ENCODE results near the gene KSR2. TPM values are rescaled to one million over a fixed set of nuclear protein-coding genes. Genes with fewer than 3 reads are reported as not detected.
"Not testable (repeated sequence)": the region's sequence is repeated elsewhere in the genome, so short reads cannot be mapped to it uniquely, and the experiment has no call there.

KSR2 gene
- total RNA-seq, 1 donor from 2014 or later = 0.25 TPM

DNA sequence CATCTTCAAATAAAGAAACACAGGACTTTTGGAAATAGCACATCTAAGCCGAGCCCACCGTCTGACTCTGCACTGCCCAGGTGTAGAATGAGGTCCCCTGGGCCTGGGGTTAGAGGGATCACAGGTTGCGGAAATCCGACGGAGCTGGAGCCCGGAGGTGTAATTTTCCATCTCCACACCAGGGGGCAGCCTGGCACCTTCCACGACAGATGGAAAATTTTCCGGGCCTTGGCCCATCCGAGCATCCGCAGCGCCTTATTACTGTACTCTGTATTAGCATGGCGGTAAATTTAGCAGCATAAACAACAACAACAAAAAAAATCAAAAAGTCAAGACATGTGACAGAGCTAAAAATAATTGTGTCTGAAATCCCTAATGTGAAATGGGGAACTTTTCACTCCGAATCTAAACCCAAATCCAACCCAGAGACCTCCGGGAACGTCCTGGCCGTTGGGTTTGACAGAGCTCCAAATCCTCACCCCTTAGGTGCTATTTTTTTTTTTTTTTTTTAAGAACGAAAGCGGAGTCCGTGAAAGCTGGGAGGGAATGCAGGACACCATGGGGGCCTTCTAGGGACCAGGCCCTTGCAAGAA is 93.9 kb downstream of the KSR2 start:
- Histone ChIP-seq H3K4me1 (no peaks in the 10 kb centered on the region), H3K4me3 (no peak overlapping the region), H3K36me3 (no peaks in the 10 kb centered on the region), H3K27ac (no peak overlapping the region), H3K27me3 (no peaks in the 10 kb centered on the region), H3K9me3 (no peaks in the 10 kb centered on the region)
- intact Hi-C loops (cut with DNase I) = no loop called here
- DNase-seq (ENCODE audit: extremely low spot score in 2 of 2) = no peak
- TF ChIP-seq POLR2AphosphoS5 (IDR thresholded peaks at IDR 0.05; ENCODE audit: insufficient read depth in 1 of 2, low read depth in 1 of 2) = no peak
- TF ChIP-seq, protein P1, sequence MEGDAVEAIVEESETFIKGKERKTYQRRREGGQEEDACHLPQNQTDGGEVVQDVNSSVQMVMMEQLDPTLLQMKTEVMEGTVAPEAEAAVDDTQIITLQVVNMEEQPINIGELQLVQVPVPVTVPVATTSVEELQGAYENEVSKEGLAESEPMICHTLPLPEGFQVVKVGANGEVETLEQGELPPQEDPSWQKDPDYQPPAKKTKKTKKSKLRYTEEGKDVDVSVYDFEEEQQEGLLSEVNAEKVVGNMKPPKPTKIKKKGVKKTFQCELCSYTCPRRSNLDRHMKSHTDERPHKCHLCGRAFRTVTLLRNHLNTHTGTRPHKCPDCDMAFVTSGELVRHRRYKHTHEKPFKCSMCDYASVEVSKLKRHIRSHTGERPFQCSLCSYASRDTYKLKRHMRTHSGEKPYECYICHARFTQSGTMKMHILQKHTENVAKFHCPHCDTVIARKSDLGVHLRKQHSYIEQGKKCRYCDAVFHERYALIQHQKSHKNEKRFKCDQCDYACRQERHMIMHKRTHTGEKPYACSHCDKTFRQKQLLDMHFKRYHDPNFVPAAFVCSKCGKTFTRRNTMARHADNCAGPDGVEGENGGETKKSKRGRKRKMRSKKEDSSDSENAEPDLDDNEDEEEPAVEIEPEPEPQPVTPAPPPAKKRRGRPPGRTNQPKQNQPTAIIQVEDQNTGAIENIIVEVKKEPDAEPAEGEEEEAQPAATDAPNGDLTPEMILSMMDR (IDR thresholded peaks at IDR 0.05) = peak; percentile 61 to 68 (median 64)
- TF ChIP-seq POLR2A (IDR thresholded peaks at IDR 0.05) = no peak

DNA sequence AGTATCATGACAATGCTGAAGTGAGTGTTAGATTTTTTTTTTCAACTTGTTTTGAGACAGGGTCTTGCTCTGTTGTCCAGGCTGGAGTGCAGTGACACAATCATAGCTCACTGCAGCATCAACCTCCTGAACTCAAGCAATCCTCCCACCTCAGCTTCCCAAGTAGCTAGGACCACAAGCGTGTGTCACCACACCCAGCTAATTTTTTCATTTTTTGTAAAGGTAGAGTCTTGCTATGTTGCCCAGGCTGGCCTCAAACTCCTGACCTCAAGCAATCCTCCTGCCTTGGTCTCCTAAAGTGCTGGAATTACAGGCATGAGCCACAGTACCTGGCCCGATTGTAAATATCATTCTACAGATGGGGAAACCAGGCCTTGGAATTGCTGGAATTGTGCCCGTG is 94.6 kb downstream of the KSR2 start:
- H3K36me3 ChIP-seq; H3K27me3 ChIP-seq; DNase-seq (ENCODE audit: extremely low spot score in 2 of 2); H3K9me3 ChIP-seq; H3K4me1 ChIP-seq; intact Hi-C loops (cut with DNase I); H3K4me3 ChIP-seq; H3K27ac ChIP-seq: not testable (repeated sequence)

DNA sequence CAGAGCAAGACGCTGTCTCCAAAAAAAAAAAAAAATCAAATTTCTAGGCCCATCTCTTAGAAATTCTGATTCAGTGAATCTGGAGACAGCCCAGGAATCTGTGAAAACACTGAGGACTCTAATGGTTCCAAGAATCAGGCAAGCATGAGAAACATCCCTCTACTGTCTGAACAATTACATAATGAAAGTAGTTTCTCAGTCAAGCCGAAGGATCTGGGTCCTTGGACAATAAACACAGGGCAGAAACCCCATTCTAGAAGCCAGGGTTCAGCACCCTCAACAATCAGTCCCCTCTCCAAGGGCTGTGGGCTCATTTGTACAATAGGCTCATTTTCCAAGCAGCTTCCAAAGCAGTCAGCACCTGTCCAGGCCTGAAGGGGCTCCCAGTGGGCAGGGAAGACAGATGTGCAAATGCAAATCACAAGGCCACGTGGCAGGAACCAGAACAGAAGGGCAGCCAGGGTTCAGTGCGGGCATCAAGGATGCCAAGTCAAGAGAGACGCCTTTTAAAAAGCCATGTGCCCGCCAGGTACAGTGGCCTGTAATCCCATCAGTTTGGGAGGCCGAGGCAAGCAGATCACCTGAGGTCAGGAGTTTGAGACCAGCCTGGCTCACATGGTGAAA is 96.1 kb downstream of the KSR2 start:
- Histone ChIP-seq H3K36me3 (no peaks in the 10 kb centered on the region), H3K27ac (no peak overlapping the region), H3K27me3 (no peaks in the 10 kb centered on the region), H3K4me3 (no peak overlapping the region), H3K9me3 (no peaks in the 10 kb centered on the region), H3K4me1 (no peaks in the 10 kb centered on the region)
- DNase-seq (ENCODE audit: extremely low spot score in 2 of 2) = no peak
- intact Hi-C loops (cut with DNase I) = no loop called here
- TF ChIP-seq POLR2AphosphoS5 (IDR thresholded peaks at IDR 0.05; ENCODE audit: insufficient read depth in 1 of 2, low read depth in 1 of 2) (no peak), POLR2A (IDR thresholded peaks at IDR 0.05) (no peak)
- TF ChIP-seq, protein P1 (IDR thresholded peaks at IDR 0.05) = no peak

DNA sequence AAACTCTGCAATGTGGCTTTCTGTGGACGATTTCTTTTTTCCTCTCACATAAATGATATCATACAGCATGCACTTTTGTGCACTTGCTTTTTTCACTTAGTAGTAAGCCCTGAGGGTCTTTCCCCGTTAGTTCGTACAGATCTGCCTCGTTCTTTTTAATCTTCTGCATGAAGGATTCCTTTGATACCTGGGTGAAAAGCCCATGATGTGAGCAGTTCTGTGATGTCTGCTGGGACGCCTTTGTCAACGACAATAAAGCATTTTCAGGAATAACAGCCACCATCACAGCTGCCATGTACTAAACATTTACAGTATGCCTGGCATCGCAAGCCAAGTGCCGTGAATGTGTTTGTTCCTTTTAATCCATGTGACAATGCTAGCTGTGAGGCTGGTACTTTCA is 99.2 kb downstream of the KSR2 start:
- no peak overlapping the region for H3K27ac ChIP-seq
- TF ChIP-seq POLR2A (IDR thresholded peaks at IDR 0.05) = no peak
- TF ChIP-seq POLR2AphosphoS5 (IDR thresholded peaks at IDR 0.05; ENCODE audit: insufficient read depth in 1 of 2, low read depth in 1 of 2) = no peak
- TF ChIP-seq, protein P1 (IDR thresholded peaks at IDR 0.05) = no peak
- intact Hi-C loops (cut with DNase I) = no loop called here
- DNase-seq (ENCODE audit: extremely low spot score in 2 of 2) = no peak
- no peaks in the 10 kb centered on the region for H3K9me3 ChIP-seq
- H3K4me3 ChIP-seq = no peak overlapping the region
- H3K27me3 ChIP-seq = no peaks in the 10 kb centered on the region
- H3K36me3 ChIP-seq = no peaks in the 10 kb centered on the region
- H3K4me1 ChIP-seq = no peaks in the 10 kb centered on the region

DNA sequence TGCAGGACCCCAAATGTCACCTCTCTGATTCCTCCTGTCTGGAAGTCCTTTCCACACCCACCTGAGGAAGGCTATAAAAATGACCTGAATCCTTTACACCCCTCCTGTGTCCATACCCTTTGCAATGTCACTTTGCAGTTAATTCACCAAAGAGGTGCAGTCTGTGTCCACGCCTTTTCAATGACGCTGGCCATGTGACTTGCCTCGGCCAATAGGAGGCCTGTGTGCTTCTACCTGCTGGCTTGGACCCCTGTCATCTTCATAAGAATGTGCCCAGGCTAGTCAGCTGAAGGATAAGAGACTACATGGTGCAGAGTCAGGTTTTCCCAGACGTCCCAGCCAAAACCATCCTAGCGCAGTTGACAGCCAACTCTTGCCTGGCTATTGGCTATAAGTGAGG is 101.4 kb downstream of the KSR2 start:
- Histone ChIP-seq H3K9me3 (no peaks in the 10 kb centered on the region), H3K27me3 (no peaks in the 10 kb centered on the region), H3K36me3 (no peaks in the 10 kb centered on the region), H3K4me1 (no peaks in the 10 kb centered on the region), H3K4me3 (no peak overlapping the region), H3K27ac (no peak overlapping the region)
- DNase-seq (ENCODE audit: extremely low spot score in 2 of 2) = no peak
- TF ChIP-seq POLR2A (IDR thresholded peaks at IDR 0.05) (no peak), POLR2AphosphoS5 (IDR thresholded peaks at IDR 0.05; ENCODE audit: insufficient read depth in 1 of 2, low read depth in 1 of 2) (no peak)
- TF ChIP-seq, protein P1 (IDR thresholded peaks at IDR 0.05) = no peak
- intact Hi-C loops (cut with DNase I) = no loop called here
